ENCODE data around the gene CAMKMT.

GRCh38 chr2:44573996-44574395 lies 212.2 kb downstream of the CAMKMT start:
- TF ChIP-seq CTCF (IDR thresholded peaks at IDR 0.05) (no peak), POLR2A (IDR thresholded peaks at IDR 0.05) (no peak)
